LNCAP (cell line): ENCODE data around the gene LCTL.

Experiments used
- CTCF ChIP-seq: fragments of 450-650 bp; IDR thresholded peaks from 2 replicates; pipeline ENCODE4 v1.5.1; 2017; ENCODE audit warnings: mild to moderate bottlenecking

The LCTL gene

GRCh38 chr15:66560856-66561525 lies 4.8 kb downstream of the LCTL start:
- TF ChIP-seq CTCF = no peak

GRCh38 chr15:66558271-66558670 lies 7.5 kb downstream of the LCTL start:
- no peak for TF ChIP-seq CTCF

- TF ChIP-seq CTCF = no peak
Observed at GRCh38 chr15:66555685-66556084, 10.1 kb downstream of the LCTL start.

DNA sequence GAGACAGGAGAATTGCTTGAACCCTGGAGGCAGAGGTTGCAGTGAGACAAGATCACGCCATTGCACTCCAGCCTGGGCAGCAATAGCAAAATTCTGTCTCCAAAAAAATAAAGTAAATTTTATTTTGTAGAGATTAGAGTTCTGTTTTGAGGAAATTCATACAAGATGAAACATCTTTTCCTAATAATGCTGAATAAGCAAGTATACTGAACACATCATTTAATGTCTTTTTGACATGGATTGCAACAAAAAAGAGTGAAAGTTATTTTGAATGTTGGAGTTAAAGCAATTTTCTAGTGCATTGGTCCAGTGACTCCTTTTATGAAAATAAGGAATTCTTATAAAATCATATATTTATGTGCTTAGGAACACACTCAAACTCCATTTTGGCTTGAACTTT lies 20.5 kb downstream of the LCTL start:
- no peak for TF ChIP-seq CTCF

GRCh38 chr15:66542896-66543295 lies 22.9 kb downstream of the LCTL start:
- no peak for TF ChIP-seq CTCF

GRCh38 chr15:66535056-66535455 lies 30.7 kb downstream of the LCTL start:
- no peak for TF ChIP-seq CTCF

- no peak for TF ChIP-seq CTCF
Observed at GRCh38 chr15:66524838-66525237, 41.0 kb downstream of the LCTL start.

DNA sequence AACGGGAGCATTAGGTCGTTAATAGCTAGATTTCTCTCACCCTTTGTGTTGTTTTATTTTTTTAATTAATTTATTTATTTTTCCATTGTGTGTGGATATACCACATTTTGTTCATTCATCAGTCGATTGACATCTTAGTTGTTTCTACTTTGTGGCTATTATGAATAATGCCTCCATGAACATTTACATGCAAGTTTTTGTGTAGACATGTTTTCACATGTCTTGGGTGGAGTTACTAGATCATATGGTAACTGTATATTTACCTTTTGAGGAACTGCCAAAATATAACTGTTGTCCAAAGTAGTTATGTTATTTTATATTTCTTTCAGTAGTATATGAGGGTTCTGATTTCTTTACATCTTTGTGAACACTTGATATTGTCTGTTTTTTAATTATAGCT lies 41.9 kb downstream of the LCTL start:
- no peak for TF ChIP-seq CTCF
